ENCODE results near the gene PLEKHO2.
"Not testable (repeated sequence)": the region's sequence is repeated elsewhere in the genome, so short reads cannot be mapped to it uniquely, and the experiment has no call there.

PLEKHO2 gene

DNA sequence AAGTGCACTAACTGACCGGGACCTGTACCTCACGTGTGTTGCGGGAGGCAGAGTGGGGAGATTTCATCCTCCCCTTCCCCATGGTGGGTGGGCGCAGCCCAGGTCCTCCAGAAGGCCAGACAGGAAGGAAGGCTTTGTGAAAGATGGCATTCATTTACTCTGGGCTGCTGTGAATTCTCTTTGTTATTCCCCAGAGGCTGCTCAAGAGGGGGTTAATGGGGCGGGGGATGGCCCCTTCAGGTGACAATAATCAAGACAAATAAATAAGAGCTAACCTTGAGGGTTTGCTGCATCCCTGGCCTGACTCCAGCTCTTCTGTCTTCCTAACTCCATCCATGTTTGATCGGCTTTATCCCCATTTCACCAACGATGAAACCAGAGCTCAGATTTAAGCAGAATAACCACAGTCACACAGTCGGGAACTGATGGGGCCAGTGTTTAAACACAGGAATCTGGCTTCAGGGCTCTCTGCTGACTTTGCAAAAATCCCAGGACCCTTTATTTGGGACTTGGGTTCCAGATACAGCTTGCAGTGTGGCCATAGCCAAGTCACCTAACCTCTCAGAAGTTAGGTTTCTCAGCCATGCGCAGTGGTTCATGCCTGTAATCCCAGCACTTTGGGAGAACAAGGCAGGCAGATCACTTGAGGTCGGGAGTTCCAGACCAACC is 32.8 kb upstream of the PLEKHO2 start:
- FAIRE-seq, result no peak
- no peak for DNase-seq (ENCODE audit: insufficient read length, low spot score)
- TF ChIP-seq PAX5 (IDR thresholded peaks at IDR 0.05; ENCODE audit: insufficient read depth, low read length, severe bottlenecking) (no peak), SPI1 (IDR thresholded peaks at IDR 0.05; ENCODE audit: low read depth, low read length) (no peak), POU2F2 (IDR thresholded peaks at IDR 0.05; ENCODE audit: low read depth, low read length) (no peak), POLR2AphosphoS5 (IDR thresholded peaks at IDR 0.05; ENCODE audit: low read depth, low read length) (no peak), TAF1 (IDR thresholded peaks at IDR 0.05; ENCODE audit: low read depth, low read length) (no peak), POLR2A (IDR thresholded peaks at IDR 0.05; ENCODE audit: low read depth, low read length) (no peak)

- TF ChIP-seq PAX5 (IDR thresholded peaks at IDR 0.05; ENCODE audit: insufficient read depth, low read length, severe bottlenecking) (no peak), POLR2AphosphoS5 (IDR thresholded peaks at IDR 0.05; ENCODE audit: low read depth, low read length) (no peak)
- FAIRE-seq (peak; percentile 80), DNase-seq (ENCODE audit: insufficient read length, low spot score) (peak; percentile 72)
Observed at GRCh38 chr15:64809649-64810496, 31.8 kb upstream of the PLEKHO2 start.

GRCh38 chr15:64810497-64811326 is 31.0 kb upstream of the PLEKHO2 start:
- TF ChIP-seq TAF1 (IDR thresholded peaks at IDR 0.05; ENCODE audit: low read depth, low read length) (no peak), PAX5 (IDR thresholded peaks at IDR 0.05; ENCODE audit: insufficient read depth, low read length, severe bottlenecking) (no peak), SPI1 (IDR thresholded peaks at IDR 0.05; ENCODE audit: low read depth, low read length) (no peak), POU2F2 (IDR thresholded peaks at IDR 0.05; ENCODE audit: low read depth, low read length) (no peak), POLR2A (IDR thresholded peaks at IDR 0.05; ENCODE audit: low read depth, low read length) (no peak), POLR2AphosphoS5 (IDR thresholded peaks at IDR 0.05; ENCODE audit: low read depth, low read length) (no peak)
- FAIRE-seq, result peak; percentile 16
- DNase-seq (ENCODE audit: insufficient read length, low spot score), result no peak

GRCh38 chr15:64813075-64813474 is 28.6 kb upstream of the PLEKHO2 start:
- TF ChIP-seq SPI1 (IDR thresholded peaks at IDR 0.05; ENCODE audit: low read depth, low read length) (no peak), PAX5 (IDR thresholded peaks at IDR 0.05; ENCODE audit: insufficient read depth, low read length, severe bottlenecking) (no peak), POLR2A (IDR thresholded peaks at IDR 0.05; ENCODE audit: low read depth, low read length) (no peak), TAF1 (IDR thresholded peaks at IDR 0.05; ENCODE audit: low read depth, low read length) (no peak), POU2F2 (IDR thresholded peaks at IDR 0.05; ENCODE audit: low read depth, low read length) (no peak), POLR2AphosphoS5 (IDR thresholded peaks at IDR 0.05; ENCODE audit: low read depth, low read length) (no peak)
- DNase-seq (ENCODE audit: insufficient read length, low spot score) (peak; percentile 35), FAIRE-seq (peak; percentile 82)

DNA sequence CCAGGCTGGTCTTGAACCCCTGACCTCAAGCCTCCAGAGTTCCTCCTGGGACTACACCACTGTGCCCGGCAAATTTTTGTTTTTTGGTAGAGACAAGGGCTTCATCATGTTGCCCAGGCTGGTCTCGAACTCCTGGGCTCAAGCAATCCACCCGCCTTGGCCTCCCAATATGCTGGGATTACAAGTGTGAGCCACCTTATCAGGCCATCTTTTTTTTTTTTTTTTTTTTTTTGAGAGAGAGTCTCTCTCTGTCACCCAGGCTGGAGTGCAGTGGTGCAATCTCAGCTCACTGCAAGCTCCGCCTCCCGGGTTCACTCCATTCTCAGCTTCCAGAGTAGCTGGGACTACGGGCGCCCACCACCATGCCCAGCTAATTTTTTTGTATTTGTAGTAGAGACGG is 27.4 kb upstream of the PLEKHO2 start:
- not testable (repeated sequence) for DNase-seq (ENCODE audit: insufficient read length, low spot score); FAIRE-seq

GRCh38 chr15:64814965-64815364 is 26.8 kb upstream of the PLEKHO2 start:
- DNase-seq (ENCODE audit: insufficient read length, low spot score); FAIRE-seq: not testable (repeated sequence)

- TF ChIP-seq POLR2AphosphoS5 (IDR thresholded peaks at IDR 0.05; ENCODE audit: low read depth, low read length) (no peak), PAX5 (IDR thresholded peaks at IDR 0.05; ENCODE audit: insufficient read depth, low read length, severe bottlenecking) (no peak), POLR2A (IDR thresholded peaks at IDR 0.05; ENCODE audit: low read depth, low read length) (no peak), TAF1 (IDR thresholded peaks at IDR 0.05; ENCODE audit: low read depth, low read length) (no peak), POU2F2 (IDR thresholded peaks at IDR 0.05; ENCODE audit: low read depth, low read length) (no peak), SPI1 (IDR thresholded peaks at IDR 0.05; ENCODE audit: low read depth, low read length) (no peak)
- DNase-seq (ENCODE audit: insufficient read length, low spot score) (no peak), FAIRE-seq (no peak)
Observed at GRCh38 chr15:64816452-64816851, 25.3 kb upstream of the PLEKHO2 start.

- peak; percentile 16 for FAIRE-seq
Observed at GRCh38 chr15:64824929-64825430, 16.7 kb upstream of the PLEKHO2 start.

DNA sequence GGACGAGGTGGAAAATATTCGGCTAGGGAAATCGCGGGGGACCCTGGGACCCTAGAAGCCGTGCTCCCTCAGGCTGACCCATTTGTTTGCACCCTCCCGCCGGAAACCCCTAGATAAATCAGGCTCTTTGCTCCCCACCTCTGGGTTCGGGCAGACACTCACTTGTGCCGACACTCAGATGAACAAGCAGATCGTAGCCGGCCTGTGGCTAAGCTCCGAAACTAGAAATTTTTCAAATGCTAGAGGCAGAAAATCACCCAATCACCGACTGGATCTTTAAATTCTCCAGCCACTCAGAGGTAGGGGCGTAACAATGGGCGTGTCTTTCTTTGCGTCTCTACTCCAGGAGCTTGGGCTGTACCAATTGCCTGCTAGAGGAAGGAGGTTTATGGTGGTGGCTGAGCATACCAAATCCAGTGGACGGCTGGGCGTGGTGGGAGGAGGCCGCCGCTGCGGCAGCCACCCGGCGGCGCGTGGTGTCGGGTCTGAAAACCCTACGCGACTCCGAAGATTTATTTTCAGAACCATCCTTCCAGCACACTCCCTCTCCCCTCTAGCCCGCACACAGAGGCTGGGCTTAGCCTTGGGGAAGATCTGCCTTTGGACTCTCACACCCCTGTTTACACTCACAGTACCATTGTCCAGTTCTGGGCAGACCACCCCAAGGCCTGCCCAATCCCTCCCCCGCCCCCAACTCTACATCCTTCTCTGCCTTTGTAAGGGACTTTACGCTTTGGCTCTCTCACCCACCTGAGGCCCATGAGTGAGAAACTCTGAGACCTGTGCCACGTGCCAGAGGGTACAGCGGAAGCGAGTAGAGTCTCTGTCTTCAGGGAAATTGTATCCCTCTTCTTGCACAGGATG is 16.1 kb upstream of the PLEKHO2 start, which contains the start of gene PIF1:
TSS of gene PIF1 (minus strand) at position 217 of the 864 bp plus-strand sequence. CDS start 1,312 bp downstream, outside the sequence.
- FAIRE-seq, result peak; percentile 92
- TF ChIP-seq SPI1 (IDR thresholded peaks at IDR 0.05; ENCODE audit: low read depth, low read length) (no peak), POLR2A (IDR thresholded peaks at IDR 0.05; ENCODE audit: low read depth, low read length) (peak; percentile 79), POU2F2 (IDR thresholded peaks at IDR 0.05; ENCODE audit: low read depth, low read length) (peak; percentile 44; the same call in 1 of the 2 replicates), PAX5 (IDR thresholded peaks at IDR 0.05; ENCODE audit: insufficient read depth, low read length, severe bottlenecking) (no peak), TAF1 (IDR thresholded peaks at IDR 0.05; ENCODE audit: low read depth, low read length) (peak; percentile 48; the same call in 1 of the 2 replicates), POLR2AphosphoS5 (IDR thresholded peaks at IDR 0.05; ENCODE audit: low read depth, low read length) (peak; percentile 77; the same call in 1 of the 2 replicates)

More at GRCh38 chr15:64824929-64825430, 16.7 kb upstream of the PLEKHO2 start:
- TF ChIP-seq POU2F2 (IDR thresholded peaks at IDR 0.05; ENCODE audit: low read depth, low read length) (no peak), SPI1 (IDR thresholded peaks at IDR 0.05; ENCODE audit: low read depth, low read length) (no peak), PAX5 (IDR thresholded peaks at IDR 0.05; ENCODE audit: insufficient read depth, low read length, severe bottlenecking) (no peak)
- DNase-seq (ENCODE audit: insufficient read length, low spot score), result no peak

More for the DNA sequence above, 16.1 kb upstream of the PLEKHO2 start, which contains the start of gene PIF1:
- peak; percentile 84 for DNase-seq (ENCODE audit: insufficient read length, low spot score)
